OCI-LY7 (cell line): ENCODE data around the gene PCAT6. TPM values are rescaled to one million over a fixed set of nuclear protein-coding genes. Genes with fewer than 3 reads are reported as not detected.

Experiments
- BruUV-seq: library from RNA; stranded (reverse); fragments of 400-500 nt; replicated peaks from 2 replicates; lab custom pipeline; 2021; lab: Mats Ljungman, UMichigan
- CTCF ChIA-PET: fragments of 300-600 bp; sonication (Branson Sonifier 250); formaldehyde crosslinking; loops from one replicate; lab custom pipeline; 2022; ENCODE audit warnings: antibody characterized with exemption; ENCODE audit not compliant: unreplicated experiment; lab: Charles Lee
- POLR2A ChIA-PET: fragments of 300-600 bp; sonication (Branson Sonifier 250); formaldehyde crosslinking; loops from one replicate; lab custom pipeline; 2022; ENCODE audit warnings: antibody characterized with exemption; lab: Charles Lee
- DNase-seq: peaks from one replicate; pipeline ENCODE4 v3.0.0-alpha.2; 2015; ENCODE audit warnings: low spot score
- H2AFZ ChIP-seq: fragments of 200-600 bp; sonication (generic), shearing (Covaris generic); 2 replicates; pipeline ENCODE4 v1.6.1; 2014; ENCODE audit warnings: mild to moderate bottlenecking, antibody characterized with exemption, low read length, moderate library complexity
- H3K27ac ChIP-seq: fragments of 200-600 bp; sonication (generic); 2 replicates; pipeline ENCODE4 v1.5.1; 2014; ENCODE audit warnings: mixed run types, low read depth, mild to moderate bottlenecking, moderate library complexity, low read length, inconsistent platforms; ENCODE audit not compliant: poor library complexity, severe bottlenecking
- H3K36me3 ChIP-seq: fragments of 200-600 bp; sonication (generic); 2 replicates; pipeline ENCODE4 v1.6.1; 2014; ENCODE audit warnings: mild to moderate bottlenecking, antibody characterized with exemption, low read length, moderate library complexity, mixed read lengths; ENCODE audit not compliant: insufficient read depth
- H3K4me1 ChIP-seq: fragments of 200-600 bp; sonication (generic); 2 replicates; pipeline ENCODE4 v1.5.1; 2014; ENCODE audit warnings: mild to moderate bottlenecking, low read length; ENCODE audit not compliant: insufficient read depth, poor library complexity, severe bottlenecking
- H3K4me2 ChIP-seq: fragments of 200-600 bp; sonication (generic); 2 replicates; pipeline ENCODE4 v1.6.1; 2014; ENCODE audit warnings: mild to moderate bottlenecking, low read length
- H3K4me3 ChIP-seq: fragments of 200-600 bp; sonication (generic); 2 replicates; pipeline ENCODE4 v1.5.1; 2014; ENCODE audit warnings: mild to moderate bottlenecking, low read depth, low read length; ENCODE audit not compliant: poor library complexity, severe bottlenecking
- H3K79me2 ChIP-seq: fragments of 200-600 bp; sonication (generic); 2 replicates; pipeline ENCODE4 v1.6.1; 2016; ENCODE audit warnings: low read depth, mild to moderate bottlenecking, low read length, moderate library complexity, mixed read lengths; ENCODE audit not compliant: insufficient read depth
- H3K9me2 ChIP-seq: fragments of 200-600 bp; sonication (generic); 2 replicates; pipeline ENCODE4 v1.6.1; 2016; ENCODE audit warnings: mild to moderate bottlenecking, low read length, mixed read lengths; ENCODE audit not compliant: insufficient read depth
- H3K9me3 ChIP-seq: fragments of 200-600 bp; sonication (generic); 2 replicates; pipeline ENCODE4 v1.6.1; 2014; ENCODE audit warnings: mild to moderate bottlenecking, mixed run types, low read length, mixed read lengths
- H4K20me1 ChIP-seq: fragments of 200-600 bp; sonication (generic); 2 replicates; pipeline ENCODE4 v1.6.1; 2014; ENCODE audit warnings: mild to moderate bottlenecking, antibody characterized with exemption, low read length, moderate library complexity, mixed read lengths; ENCODE audit not compliant: insufficient read depth
- EZH2phosphoT487 ChIP-seq: fragments of 200-600 bp; sonication (generic); IDR thresholded peaks from 2 replicates; pipeline ENCODE4 v1.6.1; 2018; ENCODE audit warnings: low read depth, borderline replicate concordance, mild to moderate bottlenecking, mixed run types, antibody characterized with exemption, low read length, moderate library complexity, mixed read lengths
- intact Hi-C: fragments of 100-400 bp; cut with micrococcal nuclease; formaldehyde crosslinking; loops from one replicate; pipeline ENCODE4 v1.10.0; 2022; ENCODE audit not compliant: unreplicated experiment
- total RNA-seq, 2 experiments: library from RNA; depleted of rRNA in 1 of 2; stranded (reverse); fragments of >200 nt in 1 of 2; shearing (Covaris generic) in 1 of 2; gene quantifications; 2 replicates each; pipeline ENCODE4 v1.2.3, GENCODE V29; 2014 to 2022
- TF ChIP-seq, protein P1 (sequence below): fragments of 200-600 bp; sonication (generic); conservative IDR thresholded peaks from 2 replicates; pipeline ENCODE4 v1.5.1; 2014; ENCODE audit warnings: mild to moderate bottlenecking, antibody characterized with exemption, low read length, moderate library complexity, mixed read lengths

The PCAT6 gene
- total RNA-seq, 2 experiments from 2014 or later = not detected

DNA sequence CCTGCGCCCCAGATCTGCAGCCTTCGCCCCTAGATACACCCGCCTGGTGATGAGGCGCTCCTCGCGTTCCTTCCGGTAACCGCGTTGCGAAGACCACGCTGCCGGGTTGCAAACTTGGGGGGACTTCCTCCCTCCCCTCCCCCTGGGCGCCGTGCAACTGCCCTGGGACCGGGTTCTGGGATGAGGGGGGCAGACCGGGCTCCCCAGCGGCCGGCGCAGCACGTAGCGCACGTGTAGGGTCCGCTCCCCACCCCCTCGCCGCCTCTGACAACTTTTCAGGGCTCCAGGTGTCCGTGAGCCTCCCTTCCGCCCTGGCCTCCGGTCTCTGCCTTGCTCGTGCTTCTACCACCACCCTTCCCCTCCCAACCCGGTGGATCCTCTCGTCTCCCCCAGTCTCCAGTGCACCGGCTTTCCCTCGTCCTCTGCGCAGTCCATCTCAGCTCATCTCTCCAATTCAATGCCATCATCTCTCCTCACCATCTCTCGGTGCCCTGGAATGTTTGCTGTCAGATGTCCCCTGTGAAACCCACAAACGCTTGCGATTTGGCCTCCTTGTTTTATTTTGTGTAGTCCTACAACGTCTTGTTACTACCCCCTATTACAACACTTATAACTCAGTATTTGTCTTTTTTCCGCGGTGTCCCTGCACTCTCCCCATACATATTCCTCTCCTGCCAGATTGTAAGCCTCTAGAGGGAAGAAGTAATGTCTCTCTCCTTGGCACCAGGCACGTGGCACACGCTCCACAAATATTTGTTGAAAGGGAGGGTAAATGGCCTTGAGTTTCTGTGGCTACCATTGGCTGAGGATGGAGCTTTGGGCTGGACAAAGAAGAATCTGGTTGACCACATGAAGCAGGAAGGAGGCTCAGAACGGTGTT lies 782 bp downstream of the PCAT6 start:
- intact Hi-C loops = no loop called here
- POLR2A ChIA-PET = no interaction called here
- no TSS peak for BruUV-seq
- H3K36me3 ChIP-seq = no peaks in the 10 kb centered on the region
- no peaks in the 10 kb centered on the region for H3K4me1 ChIP-seq
- no peak overlapping the region for H3K4me3 ChIP-seq
- no peaks in the 10 kb centered on the region for H3K9me2 ChIP-seq
- H2AFZ ChIP-seq = no peak overlapping the region
- DNase-seq = no peak
- CTCF ChIA-PET = interaction anchor here (0.6 kb wide), 1 partner anchor 40 kb away, joined by 3 read pairs; no protein-coding TSS in a partner anchor
- no peaks in the 10 kb centered on the region for H4K20me1 ChIP-seq
- no peaks in the 10 kb centered on the region for H3K79me2 ChIP-seq
- TF ChIP-seq, protein P1, sequence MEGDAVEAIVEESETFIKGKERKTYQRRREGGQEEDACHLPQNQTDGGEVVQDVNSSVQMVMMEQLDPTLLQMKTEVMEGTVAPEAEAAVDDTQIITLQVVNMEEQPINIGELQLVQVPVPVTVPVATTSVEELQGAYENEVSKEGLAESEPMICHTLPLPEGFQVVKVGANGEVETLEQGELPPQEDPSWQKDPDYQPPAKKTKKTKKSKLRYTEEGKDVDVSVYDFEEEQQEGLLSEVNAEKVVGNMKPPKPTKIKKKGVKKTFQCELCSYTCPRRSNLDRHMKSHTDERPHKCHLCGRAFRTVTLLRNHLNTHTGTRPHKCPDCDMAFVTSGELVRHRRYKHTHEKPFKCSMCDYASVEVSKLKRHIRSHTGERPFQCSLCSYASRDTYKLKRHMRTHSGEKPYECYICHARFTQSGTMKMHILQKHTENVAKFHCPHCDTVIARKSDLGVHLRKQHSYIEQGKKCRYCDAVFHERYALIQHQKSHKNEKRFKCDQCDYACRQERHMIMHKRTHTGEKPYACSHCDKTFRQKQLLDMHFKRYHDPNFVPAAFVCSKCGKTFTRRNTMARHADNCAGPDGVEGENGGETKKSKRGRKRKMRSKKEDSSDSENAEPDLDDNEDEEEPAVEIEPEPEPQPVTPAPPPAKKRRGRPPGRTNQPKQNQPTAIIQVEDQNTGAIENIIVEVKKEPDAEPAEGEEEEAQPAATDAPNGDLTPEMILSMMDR = no peak
- no peak for TF ChIP-seq EZH2phosphoT487
- H3K9me3 ChIP-seq = no peaks in the 10 kb centered on the region
- peak overlapping the region; percentile 71; the same call in 1 of the 2 replicates for H3K4me2 ChIP-seq
- H3K27ac ChIP-seq = no peak overlapping the region

DNA sequence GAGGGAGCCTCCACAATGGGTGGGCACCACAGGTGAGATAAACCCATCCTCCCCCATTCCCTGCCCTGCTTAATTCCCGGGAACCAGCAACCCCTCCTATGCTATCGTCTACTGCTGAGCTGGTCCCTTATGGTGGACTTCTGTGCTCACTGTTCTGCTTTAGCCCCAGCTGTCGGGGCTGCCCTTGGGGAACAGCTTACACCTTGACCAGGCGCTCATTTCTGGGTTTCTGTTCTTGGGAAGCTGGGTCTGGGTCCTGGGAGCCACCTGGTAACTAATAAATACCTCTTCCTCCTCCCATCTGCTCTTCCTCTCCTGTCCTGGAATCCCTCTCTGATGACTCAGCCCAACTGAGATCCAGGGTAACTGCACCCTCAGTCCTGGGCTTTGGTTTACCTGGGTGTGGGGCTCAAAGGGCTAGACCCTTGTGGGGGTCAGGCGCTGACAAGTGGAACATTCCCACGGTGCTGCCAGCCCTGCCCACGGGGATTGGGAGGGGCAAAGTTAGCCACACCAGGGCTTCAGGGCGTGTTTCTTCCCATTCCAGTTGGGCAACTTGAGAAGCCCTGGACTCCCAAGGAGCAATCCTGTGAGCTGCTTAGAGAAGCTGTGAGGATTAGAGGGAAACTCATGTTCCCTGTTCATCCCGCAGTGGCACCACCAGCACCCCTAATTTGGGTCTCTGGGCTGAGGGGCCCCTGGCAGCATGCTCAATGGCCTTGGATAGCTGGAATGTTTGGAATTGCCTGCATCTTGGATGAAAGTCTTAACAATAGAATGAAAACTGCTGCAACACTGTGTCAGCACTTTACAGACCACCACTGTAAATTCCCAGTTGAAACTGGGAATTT lies 1.6 kb downstream of the PCAT6 start:
- BruUV-seq = no TSS peak
- ChIA-PET CTCF (interaction anchor here (0.6 kb wide), 1 partner anchor 41 kb away, joined by 3 read pairs; no protein-coding TSS in a partner anchor), POLR2A (no interaction called here)
- no peak overlapping the region for H3K4me2 ChIP-seq
- no peaks in the 10 kb centered on the region for H3K36me3 ChIP-seq
- H2AFZ ChIP-seq = no peak overlapping the region
- intact Hi-C loops = no loop called here
- TF ChIP-seq, protein P1 = no peak
- TF ChIP-seq EZH2phosphoT487 = no peak
- H3K9me2 ChIP-seq = no peaks in the 10 kb centered on the region
- no peak overlapping the region for H3K4me3 ChIP-seq
- H3K9me3 ChIP-seq = no peaks in the 10 kb centered on the region
- no peaks in the 10 kb centered on the region for H3K4me1 ChIP-seq
- H3K27ac ChIP-seq = no peak overlapping the region
- no peak for DNase-seq
- H3K79me2 ChIP-seq = no peaks in the 10 kb centered on the region
- no peaks in the 10 kb centered on the region for H4K20me1 ChIP-seq
